NCI-H1092 (cell line): ENCODE data around the gene AKAP13.
"Not testable (repeated sequence)": the region's sequence is repeated elsewhere in the genome, so short reads cannot be mapped to it uniquely, and the experiment has no call there.

ENCODE experiments used
- DNase-seq: peaks from one replicate; lab custom pipeline; 2025; lab: John Stamatoyannopoulos, UW

The AKAP13 gene

GRCh38 chr15:85576392-85576791, 196.0 kb downstream of the AKAP13 start:
- DNase-seq, result no peak

GRCh38 chr15:85578941-85579701, 198.7 kb downstream of the AKAP13 start:
- DNase-seq, result no peak

- DNase-seq, result no peak
Measured at GRCh38 chr15:85579957-85580694, 199.7 kb downstream of the AKAP13 start.

- DNase-seq, result no peak
Measured at GRCh38 chr15:85580879-85581278, 200.5 kb downstream of the AKAP13 start.

- no peak for DNase-seq
Measured at GRCh38 chr15:85581495-85581894, 201.1 kb downstream of the AKAP13 start.

- no peak for DNase-seq
Measured at GRCh38 chr15:85582131-85583079, 202.0 kb downstream of the AKAP13 start.

GRCh38 chr15:85583442-85583841, 203.0 kb downstream of the AKAP13 start:
- no peak for DNase-seq

GRCh38 chr15:85583923-85584390, 203.6 kb downstream of the AKAP13 start:
- DNase-seq, result no peak

- no peak for DNase-seq
Measured at GRCh38 chr15:85584872-85585271, 204.5 kb downstream of the AKAP13 start.

GRCh38 chr15:85586196-85586595, 205.8 kb downstream of the AKAP13 start:
- not testable (repeated sequence) for DNase-seq

- no peak for DNase-seq
Measured at GRCh38 chr15:85587707-85588411, 207.5 kb downstream of the AKAP13 start.

GRCh38 chr15:85588677-85589076, 208.3 kb downstream of the AKAP13 start:
- no peak for DNase-seq

GRCh38 chr15:85589851-85590250, 209.4 kb downstream of the AKAP13 start:
- DNase-seq, result no peak

GRCh38 chr15:85591622-85592021, 211.2 kb downstream of the AKAP13 start:
- DNase-seq, result no peak

GRCh38 chr15:85592148-85592547, 211.7 kb downstream of the AKAP13 start:
- no peak for DNase-seq

GRCh38 chr15:85593809-85594445, 213.5 kb downstream of the AKAP13 start:
- no peak for DNase-seq

- DNase-seq, result no peak
Measured at GRCh38 chr15:85595804-85596536, 215.6 kb downstream of the AKAP13 start.

- no peak for DNase-seq
Measured at GRCh38 chr15:85597155-85597815, 216.9 kb downstream of the AKAP13 start.

- no peak for DNase-seq
Measured at GRCh38 chr15:85598219-85598618, 217.8 kb downstream of the AKAP13 start.
